Measurements from ENCODE around the gene SURF2.
A peak's percentile ranks its signal among the peaks of the same experiment; 100 is the strongest.
"Not testable (repeated sequence)": the region's sequence is repeated elsewhere in the genome, so short reads cannot be mapped to it uniquely, and the experiment has no call there.

The SURF2 gene

DNA sequence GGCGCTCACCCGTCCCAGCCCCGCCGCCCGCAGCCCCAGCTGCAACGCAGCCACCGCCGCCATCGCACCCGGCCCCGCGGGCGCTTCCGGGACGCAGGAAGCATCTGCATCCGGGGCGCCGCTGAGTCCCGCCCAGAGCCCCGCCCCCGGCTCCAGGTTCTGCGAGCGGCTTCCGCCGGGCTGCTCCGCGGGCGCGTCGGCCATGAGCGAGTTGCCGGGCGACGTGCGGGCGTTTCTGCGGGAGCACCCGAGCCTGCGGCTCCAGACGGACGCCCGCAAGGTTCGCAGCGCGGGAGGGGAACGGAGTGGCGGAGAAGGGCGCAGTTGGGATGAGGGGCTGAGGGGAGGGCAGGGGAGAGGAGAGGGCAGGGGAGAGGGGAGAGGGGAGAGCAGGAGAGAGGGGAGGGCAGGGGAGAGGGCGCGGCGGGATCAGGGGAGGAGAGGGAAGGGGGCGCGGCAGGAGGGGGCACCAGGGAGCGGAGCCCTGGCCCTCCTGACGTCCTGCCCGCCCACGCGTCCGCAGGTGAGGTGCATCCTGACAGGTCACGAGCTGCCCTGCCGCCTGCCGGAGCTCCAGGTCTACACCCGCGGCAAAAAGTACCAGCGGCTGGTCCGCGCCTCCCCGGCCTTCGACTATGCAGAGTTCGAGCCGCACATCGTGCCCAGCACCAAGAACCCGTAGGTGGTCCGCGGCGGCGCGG, at the start of gene SURF2, which contains the start of gene SURF1:
TSS of gene SURF2 (plus strand) at position 160 of the 701 bp plus-strand sequence. CDS start at position 203, 43 bp downstream.
TSS of gene SURF1 (minus strand) at position 97 of the 701 bp plus-strand sequence. CDS start at position 63, 34 bp downstream.
- no peaks in the 10 kb centered on the region for H3K27me3 ChIP-seq (replicated peaks; ENCODE audit: control insufficient read depth, insufficient read depth, low read length)
- peak; percentile 42 for TF ChIP-seq CTCF (IDR thresholded peaks at IDR 0.05; ENCODE audit: insufficient read depth, low read length, poor library complexity, severe bottlenecking)
- H3K36me3 ChIP-seq (ENCODE audit: control insufficient read depth, insufficient read depth, low read length), result peaks cover 28% of the 10 kb centered on the region
- DNase-seq (ENCODE audit: extremely low read depth, insufficient read length), result peak; percentile 90
- peak within 1 kb of the TSS; percentile 85 for H3K4me3 ChIP-seq (replicated peaks; ENCODE audit: low read depth, low read length)

DNA sequence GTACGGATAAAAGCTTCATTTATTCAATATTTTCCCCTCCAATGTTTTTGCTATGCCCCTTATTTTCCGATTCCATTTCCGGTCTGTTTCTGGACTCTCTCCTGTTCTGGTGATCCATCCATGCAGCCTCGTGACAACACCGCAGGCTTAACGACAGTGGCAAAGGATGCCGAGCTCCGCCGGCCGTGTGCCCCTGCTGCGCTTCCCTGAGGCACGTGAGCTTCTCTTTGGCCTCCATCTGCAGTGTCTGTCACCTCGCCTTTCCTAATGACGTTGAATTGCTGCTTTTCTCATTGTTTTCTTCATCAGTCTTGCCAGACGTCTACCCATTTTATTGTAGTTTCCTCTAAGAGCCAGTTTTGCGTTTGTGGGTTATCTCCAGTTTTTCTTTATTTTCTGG, 49.0 kb upstream of the SURF2 start:
- no peak for DNase-seq (ENCODE audit: extremely low read depth, insufficient read length)

GRCh38 chr9:133309608-133310007, 46.7 kb upstream of the SURF2 start:
- no peak for TF ChIP-seq CTCF (IDR thresholded peaks at IDR 0.05; ENCODE audit: insufficient read depth, low read length, poor library complexity, severe bottlenecking)
- H3K27me3 ChIP-seq (replicated peaks; ENCODE audit: control insufficient read depth, insufficient read depth, low read length), result no peaks in the 10 kb centered on the region
- no peak overlapping the region for H3K4me3 ChIP-seq (replicated peaks; ENCODE audit: low read depth, low read length)

More for the DNA sequence above, 49.0 kb upstream of the SURF2 start:
- no peaks in the 10 kb centered on the region for H3K27me3 ChIP-seq (replicated peaks; ENCODE audit: control insufficient read depth, insufficient read depth, low read length)
- no peak for TF ChIP-seq CTCF (IDR thresholded peaks at IDR 0.05; ENCODE audit: insufficient read depth, low read length, poor library complexity, severe bottlenecking)
- H3K36me3 ChIP-seq (ENCODE audit: control insufficient read depth, insufficient read depth, low read length), result no peaks in the 10 kb centered on the region
- H3K4me3 ChIP-seq (replicated peaks; ENCODE audit: low read depth, low read length), result no peak overlapping the region

DNA sequence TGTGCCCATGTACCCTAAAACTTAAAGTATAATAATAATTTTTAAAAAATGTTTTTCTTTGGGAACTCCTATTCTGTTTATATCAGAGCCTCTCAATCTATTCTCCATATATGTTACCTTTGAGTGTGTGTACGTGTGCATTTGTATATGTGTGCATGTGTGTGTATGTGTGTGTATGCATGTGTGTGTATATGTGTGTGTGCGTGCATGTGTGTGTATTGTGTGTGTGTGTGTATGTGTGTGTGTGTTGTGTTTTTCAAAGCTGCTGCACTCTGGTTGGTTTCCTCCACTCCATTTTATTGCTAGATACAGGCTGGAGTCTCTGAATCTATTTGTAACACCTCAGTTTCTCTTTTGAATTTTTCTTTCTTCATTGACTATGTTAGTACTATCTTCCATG, 40.4 kb upstream of the SURF2 start:
- DNase-seq (ENCODE audit: extremely low read depth, insufficient read length), result no peak
- Histone ChIP-seq H3K4me3 (replicated peaks; ENCODE audit: low read depth, low read length) (no peak overlapping the region), H3K27me3 (replicated peaks; ENCODE audit: control insufficient read depth, insufficient read depth, low read length) (no peaks in the 10 kb centered on the region; the same call in 1 of the 2 replicates), H3K36me3 (ENCODE audit: control insufficient read depth, insufficient read depth, low read length) (no peaks in the 10 kb centered on the region)
- no peak for TF ChIP-seq CTCF (IDR thresholded peaks at IDR 0.05; ENCODE audit: insufficient read depth, low read length, poor library complexity, severe bottlenecking)

More at GRCh38 chr9:133309608-133310007, 46.7 kb upstream of the SURF2 start:
- no peaks in the 10 kb centered on the region for H3K36me3 ChIP-seq (ENCODE audit: control insufficient read depth, insufficient read depth, low read length)
- no peak for DNase-seq (ENCODE audit: extremely low read depth, insufficient read length)

DNA sequence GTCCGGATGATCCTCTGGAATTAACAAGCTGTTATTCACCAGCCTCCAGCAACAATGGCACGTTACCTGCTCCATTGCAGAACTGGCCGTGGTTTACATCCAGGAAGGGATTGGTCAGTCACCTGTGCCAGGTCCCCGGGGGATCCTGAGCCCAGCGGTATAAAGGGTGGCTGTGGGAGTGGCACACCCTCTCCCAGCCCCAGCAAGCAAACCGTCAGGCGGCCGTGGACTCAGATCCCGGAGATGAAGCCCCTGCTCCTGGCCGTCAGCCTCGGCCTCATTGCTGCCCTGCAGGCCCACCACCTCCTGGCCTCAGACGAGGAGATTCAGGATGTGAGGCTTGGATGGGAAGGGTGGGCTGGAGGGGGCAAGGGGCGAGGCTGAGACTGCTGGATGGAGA, 38.8 kb upstream of the SURF2 start:
- not testable (repeated sequence) for H3K4me3 ChIP-seq (replicated peaks; ENCODE audit: low read depth, low read length); H3K36me3 ChIP-seq (ENCODE audit: control insufficient read depth, insufficient read depth, low read length); H3K27me3 ChIP-seq (replicated peaks; ENCODE audit: control insufficient read depth, insufficient read depth, low read length); DNase-seq (ENCODE audit: extremely low read depth, insufficient read length)

DNA sequence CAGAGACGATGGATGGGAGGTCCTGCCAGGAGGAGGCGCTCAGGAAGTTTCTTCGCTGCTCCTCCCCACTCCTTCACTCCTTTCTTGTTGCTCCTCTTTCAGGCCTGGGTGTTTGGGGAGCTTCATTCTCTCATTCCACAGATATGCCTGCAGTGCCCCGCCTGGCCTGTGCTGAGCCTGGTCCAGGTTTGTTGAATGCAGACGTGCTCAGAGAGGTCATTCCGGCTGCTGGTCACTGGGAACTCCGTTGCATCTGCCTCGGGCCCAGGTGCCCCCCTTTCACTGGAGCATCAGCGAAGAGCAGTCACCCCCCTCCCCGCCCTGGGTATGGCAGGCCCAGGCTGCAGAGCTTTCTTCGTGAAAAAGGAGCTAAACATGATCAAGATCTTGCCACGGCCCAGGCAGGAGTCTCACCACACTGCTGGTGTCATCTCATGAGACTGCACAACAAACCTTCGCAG, 35.9 kb upstream of the SURF2 start:
- TF ChIP-seq CTCF (IDR thresholded peaks at IDR 0.05; ENCODE audit: insufficient read depth, low read length, poor library complexity, severe bottlenecking), result no peak
- no peaks in the 10 kb centered on the region; the same call in 1 of the 2 replicates for H3K27me3 ChIP-seq (replicated peaks; ENCODE audit: control insufficient read depth, insufficient read depth, low read length)
- no peak for DNase-seq (ENCODE audit: extremely low read depth, insufficient read length)
- H3K4me3 ChIP-seq (replicated peaks; ENCODE audit: low read depth, low read length), result no peak overlapping the region
- no peaks in the 10 kb centered on the region for H3K36me3 ChIP-seq (ENCODE audit: control insufficient read depth, insufficient read depth, low read length)

All from GM06990 (cell line).